ENCODE results near the gene PSTPIP1. TPM values are rescaled to one million over a fixed set of nuclear protein-coding genes. Genes with fewer than 3 reads are reported as not detected.

The PSTPIP1 gene
- total and polyA plus RNA-seq, 9 of the 15 experiments (the other 6 are each of a cell fraction or from before 2014, with no cell fraction given): not detected

DNA sequence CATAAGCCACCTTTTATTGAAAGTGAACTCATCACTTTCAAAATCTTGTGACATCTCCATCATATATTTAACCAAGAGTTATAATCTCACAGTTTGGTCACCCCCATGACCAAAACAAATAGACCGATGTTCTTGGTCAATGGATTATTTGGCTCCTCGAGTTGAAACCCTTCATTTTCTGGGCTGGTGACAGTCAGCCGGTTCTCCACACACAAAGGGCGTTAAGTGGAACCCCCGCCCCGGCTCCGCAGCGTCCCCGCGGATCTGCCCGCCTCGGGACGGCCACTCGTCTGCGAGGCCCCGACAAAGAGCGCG is 75.2 kb downstream of the PSTPIP1 start:
- FAIRE-seq: peak; percentile 59
- peak overlapping the region; percentile 84 for H3K4me2 ChIP-seq (ENCODE audit: insufficient read depth, low read length)
- in situ Hi-C loops (cut with MboI): no loop called here
- ChIA-PET CTCF (ENCODE audit: low intra/inter-chr PET ratio) (interaction anchor here (0.6 kb wide), 1 partner anchor 24 kb away, joined by 3 read pairs; no protein-coding TSS in a partner anchor), POLR2A (interaction anchor here (0.6 kb wide), 1 partner anchor 12 kb away, joined by 4 read pairs; no protein-coding TSS in a partner anchor)
- no peak for ATAC-seq
- peak overlapping the region; percentile 81 for H3K4me3 ChIP-seq
- H3K36me3 ChIP-seq (ENCODE audit: control insufficient read depth, insufficient read depth, low read length): peaks cover 8% of the 10 kb centered on the region; the same call in 1 of the 3 replicates
- no peaks in the 10 kb centered on the region for H3K9me3 ChIP-seq (replicated peaks; ENCODE audit: control insufficient read depth, insufficient read depth, low read depth, low read length)
- DNase-seq (ENCODE audit: extremely low read depth in 1 of 4, low spot score in 3 of 4): no peak
- H3K27ac ChIP-seq (ENCODE audit: extremely low read depth, low read depth, low read length): peak overlapping the region; percentile 65
- intact Hi-C loops (cut with micrococcal nuclease): no loop called here
- 0 out of 2 replicates have a peak, but pooled peaks cover 9% of the 10 kb centered on the region for H4K20me1 ChIP-seq (replicated peaks; ENCODE audit: control insufficient read depth, insufficient read depth, low read length)
- peaks cover 5% of the 10 kb centered on the region for H3K9me1 ChIP-seq (ENCODE audit: control insufficient read depth, insufficient read depth, low read length)
- H3K4me1 ChIP-seq (replicated peaks in 1 of 2; ENCODE audit: control insufficient read depth in 2 of 2, insufficient read depth in 2 of 2, low read length in 2 of 2): peaks cover 15 to 34% of the 10 kb centered on the region in 2 experiments
- 1% methylated on average over 18 of the region's 18 CpGs for WGBS (ENCODE audit: insufficient coverage, low coverage, missing lambda C conversion rate)
- peak; percentile 8 for TF ChIP-seq HMGN3 (IDR thresholded peaks at IDR 0.05; ENCODE audit: borderline replicate concordance, extremely low read depth, insufficient read length, low read depth, low read length)
- TF ChIP-seq, protein P1, sequence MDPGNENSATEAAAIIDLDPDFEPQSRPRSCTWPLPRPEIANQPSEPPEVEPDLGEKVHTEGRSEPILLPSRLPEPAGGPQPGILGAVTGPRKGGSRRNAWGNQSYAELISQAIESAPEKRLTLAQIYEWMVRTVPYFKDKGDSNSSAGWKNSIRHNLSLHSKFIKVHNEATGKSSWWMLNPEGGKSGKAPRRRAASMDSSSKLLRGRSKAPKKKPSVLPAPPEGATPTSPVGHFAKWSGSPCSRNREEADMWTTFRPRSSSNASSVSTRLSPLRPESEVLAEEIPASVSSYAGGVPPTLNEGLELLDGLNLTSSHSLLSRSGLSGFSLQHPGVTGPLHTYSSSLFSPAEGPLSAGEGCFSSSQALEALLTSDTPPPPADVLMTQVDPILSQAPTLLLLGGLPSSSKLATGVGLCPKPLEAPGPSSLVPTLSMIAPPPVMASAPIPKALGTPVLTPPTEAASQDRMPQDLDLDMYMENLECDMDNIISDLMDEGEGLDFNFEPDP (CRISPR knock-in tag; IDR thresholded peaks at IDR 0.05): no peak
- TF ChIP-seq, protein P2, sequence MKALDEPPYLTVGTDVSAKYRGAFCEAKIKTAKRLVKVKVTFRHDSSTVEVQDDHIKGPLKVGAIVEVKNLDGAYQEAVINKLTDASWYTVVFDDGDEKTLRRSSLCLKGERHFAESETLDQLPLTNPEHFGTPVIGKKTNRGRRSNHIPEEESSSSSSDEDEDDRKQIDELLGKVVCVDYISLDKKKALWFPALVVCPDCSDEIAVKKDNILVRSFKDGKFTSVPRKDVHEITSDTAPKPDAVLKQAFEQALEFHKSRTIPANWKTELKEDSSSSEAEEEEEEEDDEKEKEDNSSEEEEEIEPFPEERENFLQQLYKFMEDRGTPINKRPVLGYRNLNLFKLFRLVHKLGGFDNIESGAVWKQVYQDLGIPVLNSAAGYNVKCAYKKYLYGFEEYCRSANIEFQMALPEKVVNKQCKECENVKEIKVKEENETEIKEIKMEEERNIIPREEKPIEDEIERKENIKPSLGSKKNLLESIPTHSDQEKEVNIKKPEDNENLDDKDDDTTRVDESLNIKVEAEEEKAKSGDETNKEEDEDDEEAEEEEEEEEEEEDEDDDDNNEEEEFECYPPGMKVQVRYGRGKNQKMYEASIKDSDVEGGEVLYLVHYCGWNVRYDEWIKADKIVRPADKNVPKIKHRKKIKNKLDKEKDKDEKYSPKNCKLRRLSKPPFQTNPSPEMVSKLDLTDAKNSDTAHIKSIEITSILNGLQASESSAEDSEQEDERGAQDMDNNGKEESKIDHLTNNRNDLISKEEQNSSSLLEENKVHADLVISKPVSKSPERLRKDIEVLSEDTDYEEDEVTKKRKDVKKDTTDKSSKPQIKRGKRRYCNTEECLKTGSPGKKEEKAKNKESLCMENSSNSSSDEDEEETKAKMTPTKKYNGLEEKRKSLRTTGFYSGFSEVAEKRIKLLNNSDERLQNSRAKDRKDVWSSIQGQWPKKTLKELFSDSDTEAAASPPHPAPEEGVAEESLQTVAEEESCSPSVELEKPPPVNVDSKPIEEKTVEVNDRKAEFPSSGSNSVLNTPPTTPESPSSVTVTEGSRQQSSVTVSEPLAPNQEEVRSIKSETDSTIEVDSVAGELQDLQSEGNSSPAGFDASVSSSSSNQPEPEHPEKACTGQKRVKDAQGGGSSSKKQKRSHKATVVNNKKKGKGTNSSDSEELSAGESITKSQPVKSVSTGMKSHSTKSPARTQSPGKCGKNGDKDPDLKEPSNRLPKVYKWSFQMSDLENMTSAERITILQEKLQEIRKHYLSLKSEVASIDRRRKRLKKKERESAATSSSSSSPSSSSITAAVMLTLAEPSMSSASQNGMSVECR (CRISPR knock-in tag; IDR thresholded peaks at IDR 0.05): 0 out of 2 replicates have a peak, but pooled peaks have one; percentile 4
- peak; percentile 50; the same call in 1 of the 2 replicates for TF ChIP-seq ZNF766 (CRISPR knock-in tag; conservative IDR thresholded peaks at IDR 0.05)
- no peak for TF ChIP-seq ZNF212 (CRISPR knock-in tag; IDR thresholded peaks at IDR 0.05)
- TF ChIP-seq, protein P3, sequence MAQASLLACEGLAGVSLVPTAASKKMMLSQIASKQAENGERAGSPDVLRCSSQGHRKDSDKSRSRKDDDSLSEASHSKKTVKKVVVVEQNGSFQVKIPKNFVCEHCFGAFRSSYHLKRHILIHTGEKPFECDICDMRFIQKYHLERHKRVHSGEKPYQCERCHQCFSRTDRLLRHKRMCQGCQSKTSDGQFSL (CRISPR knock-in tag; IDR thresholded peaks at IDR 0.05): no peak
- TF ChIP-seq, protein P3 (tag; IDR thresholded peaks at IDR 0.05): no peak
- TF ChIP-seq, protein P4, sequence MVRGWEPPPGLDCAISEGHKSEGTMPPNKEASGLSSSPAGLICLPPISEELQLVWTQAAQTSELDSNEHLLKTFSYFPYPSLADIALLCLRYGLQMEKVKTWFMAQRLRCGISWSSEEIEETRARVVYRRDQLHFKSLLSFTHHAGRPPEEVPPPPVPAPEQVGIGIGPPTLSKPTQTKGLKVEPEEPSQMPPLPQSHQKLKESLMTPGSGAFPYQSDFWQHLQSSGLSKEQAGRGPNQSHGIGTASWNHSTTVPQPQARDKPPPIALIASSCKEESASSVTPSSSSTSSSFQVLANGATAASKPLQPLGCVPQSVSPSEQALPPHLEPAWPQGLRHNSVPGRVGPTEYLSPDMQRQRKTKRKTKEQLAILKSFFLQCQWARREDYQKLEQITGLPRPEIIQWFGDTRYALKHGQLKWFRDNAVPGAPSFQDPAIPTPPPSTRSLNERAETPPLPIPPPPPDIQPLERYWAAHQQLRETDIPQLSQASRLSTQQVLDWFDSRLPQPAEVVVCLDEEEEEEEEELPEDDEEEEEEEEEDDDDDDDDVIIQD (CRISPR knock-in tag; IDR thresholded peaks at IDR 0.05): no peak
- TF ChIP-seq FOXA3 (CRISPR knock-in tag; conservative IDR thresholded peaks at IDR 0.05 in 1 of 2, IDR thresholded peaks at IDR 0.05 in 1 of 2): 0 out of 4 replicates have a peak, but pooled peaks of 1 of the 2 experiments have one; percentile 29
- peak overlapping the region; percentile 74 to 97 for H3K9ac ChIP-seq (ENCODE audit: insufficient read depth in 1 of 2, low read depth in 2 of 2, low read length in 2 of 2)
- H2AFZ ChIP-seq (ENCODE audit: low read depth, low read length): peak overlapping the region; percentile 92
- peaks cover 40% of the 10 kb centered on the region for H3K79me2 ChIP-seq (ENCODE audit: control insufficient read depth, insufficient read depth, low read length)
- BruUV-seq (replicated peaks): no TSS peak
- H3K27me3 ChIP-seq (ENCODE audit: control insufficient read depth in 2 of 2, insufficient read depth in 2 of 2, low read length in 2 of 2): peaks cover 7 to 19% of the 10 kb centered on the region in 2 experiments; a peak in 3 of 5 replicates

Data from K562 (cell line).